HEK293 (cell line): ENCODE data around the gene MYO18B.

Experiments used
- CTCF ChIA-PET: fragments of 350-600 bp; formaldehyde crosslinking; extraction: SDS; loops from one replicate; lab custom pipeline; 2021; ENCODE audit warnings: antibody characterized with exemption; lab: Yijun Ruan, JAX
- POLR2A ChIA-PET: fragments of 300-600 bp; formaldehyde crosslinking; extraction: SDS; loops from one replicate; lab custom pipeline; 2020; ENCODE audit warnings: antibody characterized with exemption, inconsistent platforms; lab: Yijun Ruan, JAX
- H3K27ac ChIP-seq: fragments of 200-500 bp; sonication (Bioruptor generic); 2 replicates; pipeline ENCODE4 v1.5.1; 2014; ENCODE audit warnings: low read depth, low read length, control low read depth, inconsistent platforms; ENCODE audit errors: extremely low read depth
- H3K36me3 ChIP-seq, 2 experiments: fragments of 200-500 bp in 1 of 2; sonication (Bioruptor generic) in 1 of 2; 1 replicate in 1 of 2; 2 replicates in 1 of 2; pipeline ENCODE4 v1.5.1; 2014 to 2017; ENCODE audit warnings: inconsistent platforms in 2 of 2, low read length in 2 of 2; ENCODE audit not compliant: control insufficient read depth in 2 of 2, insufficient read depth in 1 of 2
- H3K4me1 ChIP-seq: fragments of 200-500 bp; sonication (Bioruptor generic); 2 replicates; pipeline ENCODE4 v1.5.1; 2014; ENCODE audit warnings: mild to moderate bottlenecking, low read length, inconsistent platforms; ENCODE audit not compliant: control insufficient read depth, insufficient read depth
- H3K4me3 ChIP-seq: 2 replicates; pipeline ENCODE4 v1.5.1; 2011; ENCODE audit warnings: low read depth, mild to moderate bottlenecking, control low read depth, low read length, moderate library complexity
- H3K9me3 ChIP-seq: fragments of 200-500 bp; sonication (Bioruptor generic); 2 replicates; pipeline ENCODE4 v1.5.1; 2014; ENCODE audit warnings: low read depth, low read length, inconsistent platforms; ENCODE audit not compliant: control insufficient read depth, insufficient read depth
- CTCF ChIP-seq: fragments of 450-650 bp; formaldehyde crosslinking; IDR thresholded peaks from 2 replicates; pipeline ENCODE4 v1.5.1; 2016; ENCODE audit warnings: missing biosample characterization, missing genetic modification characterization
- GFI1B ChIP-seq: fragments of 450-650 bp; formaldehyde crosslinking; IDR thresholded peaks from 2 replicates; pipeline ENCODE4 v1.5.1; 2016; ENCODE audit warnings: missing biosample characterization, missing genetic modification characterization
- IKZF3 ChIP-seq: fragments of 450-650 bp; IDR thresholded peaks from 2 replicates; pipeline ENCODE4 v1.5.0; 2018; ENCODE audit warnings: missing biosample characterization, mild to moderate bottlenecking, missing genetic modification characterization, moderate library complexity
- SCRT2 ChIP-seq: fragments of 450-650 bp; formaldehyde crosslinking; IDR thresholded peaks from 2 replicates; pipeline ENCODE4 v1.5.1; 2016; ENCODE audit warnings: missing biosample characterization, missing genetic modification characterization
- SP3 ChIP-seq: fragments of 450-650 bp; formaldehyde crosslinking; IDR thresholded peaks from 2 replicates; pipeline ENCODE4 v1.5.1; 2016; ENCODE audit warnings: missing biosample characterization, missing genetic modification characterization
- ZEB2 ChIP-seq: fragments of 450-650 bp; formaldehyde crosslinking; IDR thresholded peaks from 2 replicates; pipeline ENCODE4 v1.5.1; 2016; ENCODE audit warnings: missing biosample characterization, missing genetic modification characterization
- ZNF148 ChIP-seq: fragments of 450-650 bp; formaldehyde crosslinking; IDR thresholded peaks from 2 replicates; pipeline ENCODE4 v1.5.0; 2017; ENCODE audit warnings: missing biosample characterization, missing genetic modification characterization, borderline replicate concordance
- ZNF214 ChIP-seq: fragments of 450-650 bp; formaldehyde crosslinking; IDR thresholded peaks from 2 replicates; pipeline ENCODE4 v1.5.1; 2017; ENCODE audit warnings: missing biosample characterization, mild to moderate bottlenecking, missing genetic modification characterization, borderline replicate concordance
- ZNF239 ChIP-seq: fragments of 450-650 bp; formaldehyde crosslinking; IDR thresholded peaks from 2 replicates; pipeline ENCODE4 v1.5.1; 2016; ENCODE audit warnings: missing biosample characterization, missing genetic modification characterization
- ZNF324 ChIP-seq: fragments of 450-650 bp; formaldehyde crosslinking; IDR thresholded peaks from 2 replicates; pipeline ENCODE4 v1.5.1; 2016; ENCODE audit warnings: missing biosample characterization, missing genetic modification characterization
- ZNF335 ChIP-seq: fragments of 450-650 bp; formaldehyde crosslinking; conservative IDR thresholded peaks from 2 replicates; pipeline ENCODE4 v1.5.1; 2016; ENCODE audit warnings: missing biosample characterization, missing genetic modification characterization
- ZNF529 ChIP-seq: fragments of 450-650 bp; formaldehyde crosslinking; IDR thresholded peaks from 2 replicates; pipeline ENCODE4 v1.5.1; 2017; ENCODE audit warnings: missing genetic modification characterization, missing biosample characterization; ENCODE audit not compliant: insufficient replicate concordance
- ZNF548 ChIP-seq: fragments of 450-650 bp; formaldehyde crosslinking; IDR thresholded peaks from 2 replicates; pipeline ENCODE4 v1.5.1; 2016; ENCODE audit warnings: missing biosample characterization, missing genetic modification characterization
- ZNF645 ChIP-seq: fragments of 450-650 bp; formaldehyde crosslinking; IDR thresholded peaks from 2 replicates; pipeline ENCODE4; 2016; ENCODE audit warnings: missing biosample characterization, missing genetic modification characterization
- ZNF701 ChIP-seq: fragments of 450-650 bp; formaldehyde crosslinking; IDR thresholded peaks from 2 replicates; pipeline ENCODE4 v1.5.1; 2016; ENCODE audit warnings: missing biosample characterization, missing genetic modification characterization
- ZNF76 ChIP-seq: fragments of 450-650 bp; formaldehyde crosslinking; IDR thresholded peaks from 2 replicates; pipeline ENCODE4; 2016; ENCODE audit warnings: low read depth, missing biosample characterization, missing genetic modification characterization, borderline replicate concordance
- TF ChIP-seq, protein P1 (sequence below): fragments of 450-650 bp; IDR thresholded peaks from 2 replicates; pipeline ENCODE4 v1.5.1; 2018; ENCODE audit warnings: missing biosample characterization, missing genetic modification characterization
- TF ChIP-seq, protein P2 (sequence below): fragments of 450-650 bp; formaldehyde crosslinking; IDR thresholded peaks from 2 replicates; pipeline ENCODE4 v1.5.1; 2016; ENCODE audit warnings: missing biosample characterization, missing genetic modification characterization

MYO18B gene

GRCh38 chr22:25698461-25698860 is 43.5 kb upstream of the MYO18B start (continued):
- TF ChIP-seq ZNF548 (tag by site-specific recombination), result no peak
- no peak for TF ChIP-seq ZNF76
- TF ChIP-seq ZNF324 (tag by site-specific recombination), result no peak
- TF ChIP-seq ZNF529 (tag by site-specific recombination), result no peak
- TF ChIP-seq IKZF3 (tag by site-specific recombination), result no peak

GRCh38 chr22:25698978-25699377 is 43.0 kb upstream of the MYO18B start:
- Histone ChIP-seq H3K27ac (no peak overlapping the region), H3K4me1 (no peaks in the 10 kb centered on the region), H3K9me3 (no peaks in the 10 kb centered on the region), H3K36me3 (peaks cover 8 to 12% of the 10 kb centered on the region in 2 experiments; a peak in 2 of 3 replicates), H3K4me3 (no peak overlapping the region)
- POLR2A ChIA-PET, result no interaction called here
- CTCF ChIA-PET, result interaction anchor here (0.5 kb wide), 1 partner anchor 194 kb away, joined by 3 read pairs; no protein-coding TSS in a partner anchor
- TF ChIP-seq, protein P1, sequence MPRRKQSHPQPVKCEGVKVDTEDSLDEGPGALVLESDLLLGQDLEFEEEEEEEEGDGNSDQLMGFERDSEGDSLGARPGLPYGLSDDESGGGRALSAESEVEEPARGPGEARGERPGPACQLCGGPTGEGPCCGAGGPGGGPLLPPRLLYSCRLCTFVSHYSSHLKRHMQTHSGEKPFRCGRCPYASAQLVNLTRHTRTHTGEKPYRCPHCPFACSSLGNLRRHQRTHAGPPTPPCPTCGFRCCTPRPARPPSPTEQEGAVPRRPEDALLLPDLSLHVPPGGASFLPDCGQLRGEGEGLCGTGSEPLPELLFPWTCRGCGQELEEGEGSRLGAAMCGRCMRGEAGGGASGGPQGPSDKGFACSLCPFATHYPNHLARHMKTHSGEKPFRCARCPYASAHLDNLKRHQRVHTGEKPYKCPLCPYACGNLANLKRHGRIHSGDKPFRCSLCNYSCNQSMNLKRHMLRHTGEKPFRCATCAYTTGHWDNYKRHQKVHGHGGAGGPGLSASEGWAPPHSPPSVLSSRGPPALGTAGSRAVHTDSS (tag by site-specific recombination), result no peak
- TF ChIP-seq SCRT2 (no peak), ZNF645 (tag by site-specific recombination) (no peak), ZNF701 (tag by site-specific recombination) (no peak), ZNF239 (tag by site-specific recombination) (no peak), ZEB2 (tag by site-specific recombination) (no peak), ZNF214 (tag by site-specific recombination) (no peak), CTCF (tag by site-specific recombination) (no peak), ZNF335 (tag by site-specific recombination) (no peak), GFI1B (tag by site-specific recombination) (no peak), SP3 (tag by site-specific recombination) (no peak), ZNF148 (tag by site-specific recombination) (no peak)
- TF ChIP-seq, protein P2, sequence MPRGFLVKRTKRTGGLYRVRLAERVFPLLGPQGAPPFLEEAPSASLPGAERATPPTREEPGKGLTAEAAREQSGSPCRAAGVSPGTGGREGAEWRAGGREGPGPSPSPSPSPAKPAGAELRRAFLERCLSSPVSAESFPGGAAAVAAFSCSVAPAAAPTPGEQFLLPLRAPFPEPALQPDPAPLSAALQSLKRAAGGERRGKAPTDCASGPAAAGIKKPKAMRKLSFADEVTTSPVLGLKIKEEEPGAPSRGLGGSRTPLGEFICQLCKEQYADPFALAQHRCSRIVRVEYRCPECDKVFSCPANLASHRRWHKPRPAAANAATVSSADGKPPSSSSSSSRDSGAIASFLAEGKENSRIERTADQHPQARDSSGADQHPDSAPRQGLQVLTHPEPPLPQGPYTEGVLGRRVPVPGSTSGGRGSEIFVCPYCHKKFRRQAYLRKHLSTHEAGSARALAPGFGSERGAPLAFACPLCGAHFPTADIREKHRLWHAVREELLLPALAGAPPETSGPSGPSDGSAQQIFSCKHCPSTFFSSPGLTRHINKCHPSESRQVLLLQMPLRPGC (tag by site-specific recombination), result no peak
